Natural killer cell treated with Interleukin-12 subunit alpha and Interleukin-12 subunit beta and Interleukin-15 and Interleukin-18, amount 100 ng/mL, for 72 hours (primary cell): Measurements from ENCODE around the gene BRINP1. TPM values are rescaled to one million over a fixed set of nuclear protein-coding genes. Genes with fewer than 3 reads are reported as not detected.

Experiments
- ATAC-seq, 2 donors: fragments of 150-1000 bp; cut with Tn5 transposase in 1 of 2; sonication (Bioruptor Pico), chemical (Tn5 transposase) in 1 of 2; 2 replicates each; pipeline ENCODE4 v1.10.0; 2021
- DNase-seq: peaks from one replicate; pipeline ENCODE4 v3.0.0; 2022; ENCODE audit warnings: low spot score
- H3K27ac Mint-ChIP-seq, 2 donors: 1 replicate in 1 of 2; 2 replicates in 1 of 2; pipeline ENCODE4 v1.8.0; 2022; ENCODE audit warnings: mixed read lengths in 2 of 2, mild to moderate bottlenecking in 1 of 2, moderate library complexity in 1 of 2
- H3K27me3 Mint-ChIP-seq, 2 donors: 1 replicate in 1 of 2; 2 replicates in 1 of 2; pipeline ENCODE4 v1.8.0; 2022; ENCODE audit warnings: mixed read lengths in 2 of 2
- H3K36me3 Mint-ChIP-seq: one replicate; pipeline ENCODE4 v1.8.0; 2022; ENCODE audit warnings: mixed read lengths
- H3K4me1 Mint-ChIP-seq, 2 donors: 1 replicate in 1 of 2; 2 replicates in 1 of 2; pipeline ENCODE4 v1.8.0; 2022; ENCODE audit warnings: low read depth in 2 of 2, mixed read lengths in 2 of 2, mild to moderate bottlenecking in 1 of 2
- H3K4me3 Mint-ChIP-seq: one replicate; pipeline ENCODE4 v1.8.0; 2022; ENCODE audit warnings: mixed read lengths
- H3K9me3 Mint-ChIP-seq: 2 replicates; pipeline ENCODE4 v1.8.0; 2022; ENCODE audit warnings: mixed read lengths
- total RNA-seq, 2 donors: library from RNA; stranded (reverse); gene quantifications; one replicate each; pipeline ENCODE4 v1.2.3, GENCODE V29; 2022

BRINP1 gene
- total RNA-seq, 2 donors from 2014 or later: not detected

- Mint-ChIP-seq H3K27me3 (no peaks in the 10 kb centered on the region), H3K36me3 (no peaks in the 10 kb centered on the region)
- ATAC-seq: no peak
Observed at GRCh38 chr9:119240546-119240945, 128.7 kb downstream of the BRINP1 start.

GRCh38 chr9:119234636-119235035 is 134.6 kb downstream of the BRINP1 start:
- no peaks in the 10 kb centered on the region for H3K36me3 Mint-ChIP-seq
- H3K9me3 Mint-ChIP-seq: peaks cover 18% of the 10 kb centered on the region
- DNase-seq: no peak
- no peaks in the 10 kb centered on the region for H3K27me3 Mint-ChIP-seq
- H3K4me3 Mint-ChIP-seq: no peak overlapping the region
- no peak overlapping the region for H3K27ac Mint-ChIP-seq
- no peaks in the 10 kb centered on the region for H3K4me1 Mint-ChIP-seq
- no peak for ATAC-seq

More at GRCh38 chr9:119240546-119240945, 128.7 kb downstream of the BRINP1 start:
- DNase-seq: no peak
- H3K27ac Mint-ChIP-seq: no peak overlapping the region
- H3K9me3 Mint-ChIP-seq: peaks cover 13% of the 10 kb centered on the region
- no peaks in the 10 kb centered on the region for H3K4me1 Mint-ChIP-seq
- H3K4me3 Mint-ChIP-seq: no peak overlapping the region

GRCh38 chr9:119227422-119227821 is 141.8 kb downstream of the BRINP1 start:
- Mint-ChIP-seq H3K27me3 (no peaks in the 10 kb centered on the region), H3K9me3 (peaks cover 8% of the 10 kb centered on the region), H3K4me3 (no peak overlapping the region), H3K36me3 (no peaks in the 10 kb centered on the region), H3K4me1 (no peaks in the 10 kb centered on the region), H3K27ac (no peak overlapping the region)
- DNase-seq (no peak), ATAC-seq (no peak)

GRCh38 chr9:119224431-119224830 is 144.8 kb downstream of the BRINP1 start:
- Mint-ChIP-seq H3K27me3 (no peaks in the 10 kb centered on the region), H3K36me3 (no peaks in the 10 kb centered on the region), H3K27ac (no peak overlapping the region), H3K9me3 (peaks cover 8% of the 10 kb centered on the region), H3K4me1 (no peaks in the 10 kb centered on the region), H3K4me3 (no peak overlapping the region)
- DNase-seq (no peak), ATAC-seq (no peak)

- H3K4me1 Mint-ChIP-seq: no peaks in the 10 kb centered on the region
- no peak for ATAC-seq
- no peak overlapping the region for H3K27ac Mint-ChIP-seq
- no peaks in the 10 kb centered on the region for H3K36me3 Mint-ChIP-seq
- no peak for DNase-seq
- H3K4me3 Mint-ChIP-seq: no peak overlapping the region
- H3K9me3 Mint-ChIP-seq: peaks cover 10% of the 10 kb centered on the region
- no peaks in the 10 kb centered on the region for H3K27me3 Mint-ChIP-seq
Observed at GRCh38 chr9:119221276-119221675, 148.0 kb downstream of the BRINP1 start.

- H3K4me1 Mint-ChIP-seq: no peaks in the 10 kb centered on the region
- ATAC-seq (no peak), DNase-seq (no peak)
- H3K4me3 Mint-ChIP-seq: no peak overlapping the region
- H3K27ac Mint-ChIP-seq: no peak overlapping the region
- peaks cover 6% of the 10 kb centered on the region for H3K9me3 Mint-ChIP-seq
- no peaks in the 10 kb centered on the region for H3K27me3 Mint-ChIP-seq
- no peaks in the 10 kb centered on the region for H3K36me3 Mint-ChIP-seq
Observed at GRCh38 chr9:119218293-119218692, 150.9 kb downstream of the BRINP1 start.

- ATAC-seq (no peak), DNase-seq (no peak)
- Mint-ChIP-seq H3K9me3 (peaks cover 10% of the 10 kb centered on the region), H3K36me3 (no peaks in the 10 kb centered on the region), H3K4me3 (no peak overlapping the region), H3K27ac (no peak overlapping the region), H3K27me3 (no peaks in the 10 kb centered on the region), H3K4me1 (no peaks in the 10 kb centered on the region)
Observed at GRCh38 chr9:119216651-119217331, 152.4 kb downstream of the BRINP1 start.

- ATAC-seq (no peak), DNase-seq (no peak)
- Mint-ChIP-seq H3K27ac (no peak overlapping the region), H3K36me3 (no peaks in the 10 kb centered on the region), H3K4me3 (no peak overlapping the region), H3K9me3 (peaks cover 10% of the 10 kb centered on the region), H3K4me1 (no peaks in the 10 kb centered on the region), H3K27me3 (no peaks in the 10 kb centered on the region)
Observed at GRCh38 chr9:119215651-119216050, 153.6 kb downstream of the BRINP1 start.

GRCh38 chr9:119213471-119213870 is 155.8 kb downstream of the BRINP1 start:
- ATAC-seq (no peak), DNase-seq (no peak)
- Mint-ChIP-seq H3K4me1 (no peaks in the 10 kb centered on the region), H3K27me3 (no peaks in the 10 kb centered on the region), H3K36me3 (no peaks in the 10 kb centered on the region), H3K4me3 (no peak overlapping the region), H3K27ac (no peak overlapping the region), H3K9me3 (peaks cover 8% of the 10 kb centered on the region)

- DNase-seq: no peak
- Mint-ChIP-seq H3K27ac (no peak overlapping the region), H3K36me3 (no peaks in the 10 kb centered on the region), H3K27me3 (no peaks in the 10 kb centered on the region), H3K9me3 (peaks cover 7% of the 10 kb centered on the region), H3K4me3 (no peak overlapping the region), H3K4me1 (no peaks in the 10 kb centered on the region)
- no peak for ATAC-seq
Observed at GRCh38 chr9:119197893-119198607, 171.2 kb downstream of the BRINP1 start.

GRCh38 chr9:119195521-119195920 is 173.7 kb downstream of the BRINP1 start:
- DNase-seq (no peak), ATAC-seq (no peak)
- Mint-ChIP-seq H3K4me1 (no peaks in the 10 kb centered on the region), H3K27me3 (no peaks in the 10 kb centered on the region), H3K36me3 (no peaks in the 10 kb centered on the region), H3K27ac (no peak overlapping the region), H3K9me3 (peaks cover 3% of the 10 kb centered on the region), H3K4me3 (no peak overlapping the region)

GRCh38 chr9:119185298-119185697 is 183.9 kb downstream of the BRINP1 start:
- DNase-seq (no peak), ATAC-seq (no peak)
- no peaks in the 10 kb centered on the region for H3K36me3 Mint-ChIP-seq
- H3K27ac Mint-ChIP-seq: no peak overlapping the region
- H3K9me3 Mint-ChIP-seq: peaks cover 13% of the 10 kb centered on the region
- H3K4me1 Mint-ChIP-seq: no peaks in the 10 kb centered on the region
- no peaks in the 10 kb centered on the region for H3K27me3 Mint-ChIP-seq
- no peak overlapping the region for H3K4me3 Mint-ChIP-seq

- no peak overlapping the region for H3K27ac Mint-ChIP-seq
- H3K36me3 Mint-ChIP-seq: no peaks in the 10 kb centered on the region
- no peaks in the 10 kb centered on the region for H3K4me1 Mint-ChIP-seq
- DNase-seq (no peak), ATAC-seq (no peak)
- no peaks in the 10 kb centered on the region for H3K27me3 Mint-ChIP-seq
- no peak overlapping the region for H3K4me3 Mint-ChIP-seq
- H3K9me3 Mint-ChIP-seq: peaks cover 10% of the 10 kb centered on the region
Observed at GRCh38 chr9:119184265-119184936, 184.8 kb downstream of the BRINP1 start.

GRCh38 chr9:119181561-119181960 is 187.7 kb downstream of the BRINP1 start:
- Mint-ChIP-seq H3K27me3 (no peaks in the 10 kb centered on the region), H3K27ac (no peak overlapping the region), H3K4me1 (no peaks in the 10 kb centered on the region), H3K4me3 (no peak overlapping the region), H3K36me3 (no peaks in the 10 kb centered on the region), H3K9me3 (peaks cover 11% of the 10 kb centered on the region)
- DNase-seq: no peak
- ATAC-seq: no peak
